Activated CD4-positive, alpha-beta T cell treated with anti-CD3 and anti-CD28 coated beads, Interleukin-2, amount 10 ng/mL, durations not matched to agents 24 days and 14 days (primary cell): ENCODE data around the gene STK10. TPM values are rescaled to one million over a fixed set of nuclear protein-coding genes. Genes with fewer than 3 reads are reported as not detected.

Experiments used
- DNase-seq: peaks from one replicate; pipeline ENCODE4 v3.0.0; 2022
- H3K27ac Mint-ChIP-seq: one replicate; pipeline ENCODE4 v1.8.0; 2022; ENCODE audit warnings: mild to moderate bottlenecking, mixed read lengths
- H3K27me3 Mint-ChIP-seq: one replicate; pipeline ENCODE4 v1.8.0; 2022; ENCODE audit warnings: mixed read lengths
- H3K36me3 Mint-ChIP-seq: one replicate; pipeline ENCODE4 v1.8.0; 2022; ENCODE audit warnings: low read depth, mild to moderate bottlenecking, mixed read lengths
- H3K4me1 Mint-ChIP-seq: one replicate; pipeline ENCODE4 v1.8.0; 2021; ENCODE audit warnings: mixed read lengths
- H3K4me3 Mint-ChIP-seq: one replicate; pipeline ENCODE4 v1.8.0; 2022; ENCODE audit warnings: mild to moderate bottlenecking, moderate library complexity, mixed read lengths
- H3K9me3 Mint-ChIP-seq: one replicate; pipeline ENCODE4 v1.8.0; 2021; ENCODE audit warnings: mixed read lengths
- intact Hi-C: fragments of 100-400 bp; cut with micrococcal nuclease; formaldehyde crosslinking; loops from one replicate; pipeline ENCODE4 v1.15.1; 2023
- total RNA-seq: library from RNA; stranded (reverse); gene quantifications from 2 replicates; pipeline ENCODE4 v1.2.3, GENCODE V29; 2022

The STK10 gene
- total RNA-seq, result 87.9 and 91.1 TPM in 2 replicates

GRCh38 chr5:172188033-172188892 lies at the start of gene STK10:
Gene STK10 (minus strand): TSS chr5:172188224. CDS start chr5:172188042, 182 bp downstream.
- Mint-ChIP-seq H3K27ac (peak within 1 kb of the TSS; percentile 99), H3K27me3 (peaks cover 7% of the 10 kb centered on the region)
- intact Hi-C loops, result loop anchor here (1.0 to 5.0 kb wide), 14 partner anchors 13 to 801 kb away; partner anchors contain the start of genes FBXW11, NPM1 and UBTD2

GRCh38 chr5:172235827-172236736 lies 48.1 kb upstream of the STK10 start:
- H3K4me3 Mint-ChIP-seq, result no peak overlapping the region
- intact Hi-C loops, result loop anchor here (10.0 kb wide), 1 partner anchor 271 kb away; no protein-coding TSS in a partner anchor
- no peak for DNase-seq
- H3K36me3 Mint-ChIP-seq, result peaks cover 19% of the 10 kb centered on the region
- peaks cover 40% of the 10 kb centered on the region for H3K4me1 Mint-ChIP-seq
- no peaks in the 10 kb centered on the region for H3K9me3 Mint-ChIP-seq
- no peaks in the 10 kb centered on the region for H3K27me3 Mint-ChIP-seq
- no peak overlapping the region for H3K27ac Mint-ChIP-seq

More at GRCh38 chr5:172188033-172188892, at the start of gene STK10:
- Mint-ChIP-seq H3K4me3 (peak within 1 kb of the TSS; percentile 99), H3K4me1 (peaks cover 38% of the 10 kb centered on the region), H3K36me3 (peaks cover 22% of the 10 kb centered on the region), H3K9me3 (no peaks in the 10 kb centered on the region)
- DNase-seq, result peak; percentile 97

GRCh38 chr5:172235132-172235780 lies 47.2 kb upstream of the STK10 start:
- Mint-ChIP-seq H3K4me1 (peaks cover 41% of the 10 kb centered on the region), H3K27me3 (no peaks in the 10 kb centered on the region), H3K27ac (no peak overlapping the region), H3K36me3 (peaks cover 22% of the 10 kb centered on the region), H3K4me3 (no peak overlapping the region), H3K9me3 (no peaks in the 10 kb centered on the region)
- intact Hi-C loops, result loop anchor here (10.0 kb wide), 1 partner anchor 270 kb away; no protein-coding TSS in a partner anchor
- no peak for DNase-seq

- H3K36me3 Mint-ChIP-seq, result peaks cover 25% of the 10 kb centered on the region
- H3K4me1 Mint-ChIP-seq, result peaks cover 41% of the 10 kb centered on the region
- H3K27ac Mint-ChIP-seq, result no peak overlapping the region
- H3K4me3 Mint-ChIP-seq, result no peak overlapping the region
- no peak for DNase-seq
- intact Hi-C loops, result loop anchor here (10.0 kb wide), 1 partner anchor 269 kb away; no protein-coding TSS in a partner anchor
- no peaks in the 10 kb centered on the region for H3K27me3 Mint-ChIP-seq
- H3K9me3 Mint-ChIP-seq, result no peaks in the 10 kb centered on the region
Observed at GRCh38 chr5:172234031-172234430, 46.0 kb upstream of the STK10 start.

- H3K4me1 Mint-ChIP-seq, result peaks cover 18% of the 10 kb centered on the region
- peaks cover 34% of the 10 kb centered on the region for H3K36me3 Mint-ChIP-seq
- H3K4me3 Mint-ChIP-seq, result no peak overlapping the region
- intact Hi-C loops, result loop anchor here (10.0 kb wide), 1 partner anchor 265 kb away; no protein-coding TSS in a partner anchor
- peak overlapping the region; percentile 52 for H3K27ac Mint-ChIP-seq
- DNase-seq, result no peak
- H3K27me3 Mint-ChIP-seq, result peaks cover 4% of the 10 kb centered on the region
- no peaks in the 10 kb centered on the region for H3K9me3 Mint-ChIP-seq
Observed at GRCh38 chr5:172229904-172230303, 41.9 kb upstream of the STK10 start.

- H3K27ac Mint-ChIP-seq, result no peak overlapping the region
- H3K4me1 Mint-ChIP-seq, result peaks cover 25% of the 10 kb centered on the region
- H3K4me3 Mint-ChIP-seq, result no peak overlapping the region
- intact Hi-C loops, result loop anchor here (1.0 to 5.0 kb wide), 6 partner anchors 37 to 318 kb away; partner anchors contain the start of genes STK10 and UBTD2
- peaks cover 35% of the 10 kb centered on the region for H3K36me3 Mint-ChIP-seq
- H3K9me3 Mint-ChIP-seq, result peaks cover 10% of the 10 kb centered on the region
- peaks cover 7% of the 10 kb centered on the region for H3K27me3 Mint-ChIP-seq
- DNase-seq, result no peak
Observed at GRCh38 chr5:172224996-172225395, 37.0 kb upstream of the STK10 start.

GRCh38 chr5:172223901-172224873 lies 36.2 kb upstream of the STK10 start:
- Mint-ChIP-seq H3K36me3 (peaks cover 39% of the 10 kb centered on the region), H3K9me3 (peaks cover 12% of the 10 kb centered on the region), H3K4me3 (peak overlapping the region; percentile 17), H3K27me3 (peaks cover 7% of the 10 kb centered on the region), H3K27ac (peak overlapping the region; percentile 73), H3K4me1 (peaks cover 22% of the 10 kb centered on the region)
- intact Hi-C loops, result loop anchor here (1.0 to 5.0 kb wide), 6 partner anchors 36 to 317 kb away; partner anchors contain the start of genes STK10 and UBTD2
- DNase-seq, result peak; percentile 69

GRCh38 chr5:172219296-172219695 lies 31.3 kb upstream of the STK10 start:
- Mint-ChIP-seq H3K27ac (no peak overlapping the region), H3K4me1 (peaks cover 18% of the 10 kb centered on the region), H3K36me3 (peaks cover 51% of the 10 kb centered on the region), H3K27me3 (peaks cover 3% of the 10 kb centered on the region), H3K9me3 (peaks cover 18% of the 10 kb centered on the region), H3K4me3 (no peak overlapping the region)
- intact Hi-C loops, result no loop called here
- no peak for DNase-seq

GRCh38 chr5:172216345-172216744 lies 28.3 kb upstream of the STK10 start:
- intact Hi-C loops, result no loop called here
- no peak overlapping the region for H3K27ac Mint-ChIP-seq
- H3K9me3 Mint-ChIP-seq, result peaks cover 14% of the 10 kb centered on the region
- H3K27me3 Mint-ChIP-seq, result no peaks in the 10 kb centered on the region
- no peak for DNase-seq
- peaks cover 45% of the 10 kb centered on the region for H3K36me3 Mint-ChIP-seq
- peaks cover 7% of the 10 kb centered on the region for H3K4me1 Mint-ChIP-seq
- no peak overlapping the region for H3K4me3 Mint-ChIP-seq

GRCh38 chr5:172213126-172213525 lies 25.1 kb upstream of the STK10 start:
- H3K4me3 Mint-ChIP-seq, result no peak overlapping the region
- no peaks in the 10 kb centered on the region for H3K27me3 Mint-ChIP-seq
- H3K9me3 Mint-ChIP-seq, result peaks cover 6% of the 10 kb centered on the region
- peaks cover 28% of the 10 kb centered on the region for H3K36me3 Mint-ChIP-seq
- peaks cover 7% of the 10 kb centered on the region for H3K4me1 Mint-ChIP-seq
- H3K27ac Mint-ChIP-seq, result no peak overlapping the region
- no peak for DNase-seq
- intact Hi-C loops, result no loop called here

GRCh38 chr5:172211676-172212075 lies 23.7 kb upstream of the STK10 start:
- no peaks in the 10 kb centered on the region for H3K27me3 Mint-ChIP-seq
- no peaks in the 10 kb centered on the region for H3K9me3 Mint-ChIP-seq
- peaks cover 6% of the 10 kb centered on the region for H3K4me1 Mint-ChIP-seq
- DNase-seq, result no peak
- H3K36me3 Mint-ChIP-seq, result peaks cover 20% of the 10 kb centered on the region
- intact Hi-C loops, result no loop called here
- no peak overlapping the region for H3K4me3 Mint-ChIP-seq
- no peak overlapping the region for H3K27ac Mint-ChIP-seq

GRCh38 chr5:172209714-172210113 lies 21.7 kb upstream of the STK10 start:
- no peaks in the 10 kb centered on the region for H3K4me1 Mint-ChIP-seq
- DNase-seq, result no peak
- no peak overlapping the region for H3K27ac Mint-ChIP-seq
- no peaks in the 10 kb centered on the region for H3K9me3 Mint-ChIP-seq
- peaks cover 12% of the 10 kb centered on the region for H3K36me3 Mint-ChIP-seq
- no peak overlapping the region for H3K4me3 Mint-ChIP-seq
- intact Hi-C loops, result no loop called here
- H3K27me3 Mint-ChIP-seq, result no peaks in the 10 kb centered on the region
